Fibroblast of the conjunctiva (primary cell): ENCODE data around the gene CASP3.
A peak's percentile ranks its signal among the peaks of the same experiment; 100 is the strongest.

ENCODE experiments used
- DNase-seq: peaks from one replicate; pipeline ENCODE4 v3.0.0-alpha.2; 2010; ENCODE audit warnings: low read depth

Gene CASP3

DNA sequence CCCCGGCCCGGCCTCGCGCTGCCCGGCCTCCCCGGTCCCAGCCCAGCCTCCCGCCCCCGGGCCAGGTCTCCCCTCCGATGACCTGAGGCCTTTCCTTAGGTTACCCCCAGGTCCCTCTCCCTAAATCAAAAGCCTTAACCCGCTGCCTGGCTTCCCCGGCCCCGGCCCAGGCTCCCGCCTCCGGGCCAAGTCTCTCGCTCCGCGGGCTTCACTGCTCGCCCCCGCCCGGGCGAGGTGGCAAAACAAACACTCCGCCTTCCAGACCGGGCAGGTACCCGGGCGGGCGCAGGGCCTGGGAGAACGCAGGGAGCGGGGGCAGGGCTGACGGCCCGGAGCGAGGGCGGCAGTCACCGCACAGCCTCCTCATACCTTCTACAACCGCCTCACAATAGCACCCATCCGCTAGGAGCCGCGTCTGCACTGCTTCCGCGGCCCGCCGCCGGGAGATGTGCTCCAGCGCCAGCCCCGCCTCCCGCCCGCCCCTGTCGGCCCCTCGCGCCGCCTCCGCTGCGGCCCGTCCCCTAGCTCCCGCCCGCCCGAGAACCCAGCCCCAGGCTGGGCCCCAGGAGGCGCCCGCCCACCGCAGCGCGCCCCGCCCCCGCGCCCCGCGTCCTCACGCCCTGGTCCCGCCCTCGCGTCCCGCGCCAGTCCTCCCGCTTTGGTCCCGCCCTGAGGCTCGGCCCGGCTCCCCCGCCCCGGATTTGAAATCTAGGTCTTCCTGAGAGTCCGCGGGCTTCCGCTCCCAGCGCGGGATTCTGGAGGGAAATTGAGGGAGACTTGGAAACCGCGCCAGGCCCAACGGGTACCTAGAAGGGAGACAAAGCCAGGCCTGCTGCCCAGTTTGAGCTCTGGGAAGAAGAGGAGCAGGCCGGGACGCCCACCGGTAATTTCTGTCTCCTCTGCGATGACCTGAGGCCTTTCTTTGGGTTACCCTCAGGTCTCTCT, at the start of gene CASP3, which contains the start of gene PRIMPOL:
Gene CASP3, minus strand, starts transcription at position 422 of the 945 bp plus-strand sequence. CDS start 10,994 bp downstream, outside the sequence.
Gene PRIMPOL, plus strand, starts transcription at position 713 of the 945 bp plus-strand sequence. CDS start 7,403 bp downstream, outside the sequence.
- DNase-seq, result peak; percentile 87

- no peak for DNase-seq
Observed at GRCh38 chr4:184697956-184698355, 48.7 kb upstream of the CASP3 start.

GRCh38 chr4:184695178-184695896, 46.1 kb upstream of the CASP3 start:
- no peak for DNase-seq

DNA sequence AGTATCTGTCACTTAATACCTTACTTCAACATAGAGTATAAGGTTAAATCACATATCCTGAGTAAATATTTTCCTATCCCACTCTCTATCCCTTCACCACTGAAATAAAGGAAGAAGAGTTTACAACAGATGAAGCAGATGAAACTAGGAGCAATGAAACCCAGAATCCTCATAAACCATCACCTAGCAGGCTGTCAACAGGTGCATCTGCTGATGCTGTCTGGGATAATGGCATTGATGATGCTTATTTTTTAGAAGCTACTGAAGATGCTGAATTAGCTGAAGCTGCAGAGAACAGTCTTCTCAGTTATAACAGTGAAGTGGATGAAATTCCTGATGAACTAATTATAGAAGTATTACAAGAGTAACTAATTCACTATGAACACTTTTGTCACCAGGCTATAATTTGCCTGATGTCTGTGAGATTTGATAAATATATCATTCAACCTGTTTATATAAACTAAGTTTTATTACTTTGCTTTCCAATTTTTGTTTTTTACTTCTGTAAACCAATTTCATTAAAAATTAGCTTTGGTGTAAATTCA, 45.2 kb upstream of the CASP3 start:
- DNase-seq, result no peak

GRCh38 chr4:184693056-184693455, 43.8 kb upstream of the CASP3 start:
- peak; percentile 38 for DNase-seq

DNA sequence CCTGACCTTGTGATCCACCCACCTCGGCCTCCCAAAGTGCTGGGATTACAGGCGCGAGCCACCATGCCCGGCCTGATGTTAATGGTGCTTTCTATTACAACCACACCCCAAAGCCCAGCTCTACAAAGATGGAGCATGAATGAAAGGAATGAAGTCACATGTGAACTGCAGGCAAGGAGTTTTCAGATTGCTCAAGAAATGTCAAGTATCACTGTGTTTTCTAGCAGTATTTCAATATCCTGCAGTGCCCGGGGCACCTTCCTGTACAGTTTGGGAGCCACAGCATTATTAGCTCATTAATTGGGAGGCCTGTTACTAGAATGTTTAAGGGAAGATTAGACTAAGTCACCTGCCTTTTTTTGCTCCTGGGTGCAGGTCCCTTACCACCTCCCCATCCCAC, 40.4 kb upstream of the CASP3 start:
- no peak for DNase-seq

GRCh38 chr4:184688447-184688846, 39.2 kb upstream of the CASP3 start:
- peak; percentile 42 for DNase-seq

DNA sequence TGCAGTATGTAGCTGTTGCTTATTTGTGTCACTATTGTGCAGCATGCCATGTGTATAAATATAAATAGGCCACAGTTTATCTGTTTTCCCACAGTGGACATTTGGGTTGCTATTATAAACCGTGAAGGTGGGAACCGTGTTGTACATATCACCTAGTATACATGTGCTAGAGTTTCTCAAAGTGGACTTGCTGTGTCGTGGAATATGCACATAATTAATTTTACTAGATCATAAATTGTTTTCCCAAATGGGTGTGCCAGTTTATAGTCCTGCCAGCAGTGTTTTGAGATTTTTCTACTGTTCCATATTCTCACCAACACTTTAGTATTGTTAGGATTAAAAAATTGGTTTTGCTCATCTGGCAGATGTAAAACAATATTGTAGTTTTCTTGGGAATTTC, 38.8 kb upstream of the CASP3 start:
- DNase-seq, result no peak

DNA sequence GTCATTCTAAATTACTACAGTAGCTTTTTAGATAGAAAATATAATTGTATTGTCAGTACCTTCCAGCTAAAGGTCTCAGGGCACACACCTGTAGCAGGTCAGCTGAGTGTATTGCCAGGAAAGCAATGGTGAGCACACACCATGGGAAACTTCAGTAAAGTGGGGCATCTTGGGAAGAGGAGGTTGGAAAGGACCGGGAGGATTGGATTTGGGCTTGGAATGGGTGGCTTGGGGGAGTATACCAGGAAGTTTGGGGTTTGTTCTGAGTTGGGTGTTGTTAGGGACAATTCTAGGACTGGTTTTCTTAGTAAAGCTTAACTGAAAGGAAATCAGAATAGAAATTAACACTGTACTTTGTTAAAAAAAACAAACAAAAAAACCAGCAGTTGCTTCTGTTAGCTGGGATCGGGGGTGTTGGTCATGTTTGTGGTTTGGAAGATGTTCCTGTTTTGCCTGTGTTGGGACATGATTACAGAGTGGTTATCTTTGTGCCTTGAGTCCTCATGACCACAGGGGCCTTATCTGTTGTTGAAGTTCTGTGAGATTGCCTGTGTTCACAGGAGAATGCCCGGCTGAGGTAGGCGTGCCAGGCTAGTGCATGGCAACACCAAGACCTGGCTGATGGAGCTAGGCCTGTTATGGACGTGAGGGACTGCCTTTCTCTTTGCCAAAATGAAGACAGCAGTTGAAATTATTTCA, 35.4 kb upstream of the CASP3 start:
- no peak for DNase-seq

GRCh38 chr4:184681916-184682315, 32.7 kb upstream of the CASP3 start:
- no peak for DNase-seq

DNA sequence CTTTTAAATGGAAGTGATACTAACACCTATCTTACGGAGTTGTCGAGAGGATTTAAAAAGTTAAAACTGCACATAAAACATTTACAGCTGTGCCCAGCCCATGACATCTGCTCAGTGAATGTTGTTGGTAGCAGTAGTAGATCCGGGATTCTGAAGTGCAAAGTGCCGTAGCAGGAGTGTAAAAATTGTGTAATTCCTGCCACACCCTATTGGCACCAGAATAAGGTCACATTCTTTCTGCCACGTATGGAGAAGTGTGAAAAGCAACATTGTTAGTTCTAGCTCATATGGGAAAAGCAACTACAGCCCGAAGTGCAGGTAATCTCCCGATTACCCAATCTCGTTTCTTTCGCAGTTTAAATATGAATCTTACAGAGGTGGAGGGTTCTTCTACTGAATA, 31.5 kb upstream of the CASP3 start:
- no peak for DNase-seq

GRCh38 chr4:184675821-184676492, 26.7 kb upstream of the CASP3 start:
- DNase-seq, result no peak

DNA sequence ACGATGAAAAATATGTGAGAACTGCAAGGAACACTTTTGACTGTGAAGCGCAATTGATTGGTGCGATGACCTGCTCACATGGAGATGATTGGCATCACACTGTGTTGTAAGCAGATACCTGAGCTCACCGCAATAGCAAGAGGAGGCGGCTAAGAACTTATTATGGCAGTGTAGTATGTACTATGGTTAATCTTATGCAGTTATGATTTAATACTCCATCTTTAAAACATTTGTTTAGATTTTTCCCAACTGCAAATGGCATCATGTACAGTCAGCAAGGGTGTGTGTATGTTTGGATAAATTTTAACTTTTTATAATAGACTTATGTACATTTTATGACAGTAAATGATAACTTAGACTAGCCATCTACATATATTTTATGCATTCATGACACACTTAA, 25.8 kb upstream of the CASP3 start:
- DNase-seq, result no peak

DNA sequence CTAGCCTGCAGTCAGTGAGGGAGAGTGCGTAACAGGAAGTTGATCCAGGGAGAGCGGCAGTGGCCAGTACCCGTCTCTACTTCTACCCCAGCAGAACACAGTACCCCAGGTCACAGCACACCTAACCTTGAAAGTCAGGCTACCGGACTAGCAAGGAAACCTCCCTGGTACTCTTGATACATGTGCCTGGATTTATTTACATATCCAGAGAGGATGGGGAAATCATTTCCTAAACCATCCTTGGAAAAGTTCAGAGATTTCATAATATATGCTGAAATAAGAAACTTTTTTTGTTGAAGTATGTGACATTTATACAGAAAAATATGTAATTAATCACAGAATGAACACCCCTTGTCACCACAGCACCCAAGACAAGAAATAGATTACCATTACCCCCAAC, 24.8 kb upstream of the CASP3 start:
- no peak for DNase-seq

GRCh38 chr4:184672741-184673140, 23.5 kb upstream of the CASP3 start:
- no peak for DNase-seq

GRCh38 chr4:184671101-184671500, 21.9 kb upstream of the CASP3 start:
- no peak for DNase-seq

- no peak for DNase-seq
Observed at GRCh38 chr4:184669251-184669650, 20.0 kb upstream of the CASP3 start.

- no peak for DNase-seq
Observed at GRCh38 chr4:184668511-184669114, 19.4 kb upstream of the CASP3 start.

GRCh38 chr4:184668096-184668495, 18.8 kb upstream of the CASP3 start:
- no peak for DNase-seq

GRCh38 chr4:184666670-184667069, 17.4 kb upstream of the CASP3 start:
- no peak for DNase-seq
